GM21381 (cell line): Measurements from ENCODE around the gene ESRRA.

ENCODE experiments used
- ATAC-seq: cut with Tn5 transposase; IDR thresholded peaks from one replicate; pipeline ENCODE4 v1.9.1; 2021; ENCODE audit warnings: mild to moderate bottlenecking, moderate library complexity; ENCODE audit not compliant: unreplicated experiment

The ESRRA gene

GRCh38 chr11:64327375-64327774 lies 22.1 kb downstream of the ESRRA start:
- ATAC-seq = no peak

DNA sequence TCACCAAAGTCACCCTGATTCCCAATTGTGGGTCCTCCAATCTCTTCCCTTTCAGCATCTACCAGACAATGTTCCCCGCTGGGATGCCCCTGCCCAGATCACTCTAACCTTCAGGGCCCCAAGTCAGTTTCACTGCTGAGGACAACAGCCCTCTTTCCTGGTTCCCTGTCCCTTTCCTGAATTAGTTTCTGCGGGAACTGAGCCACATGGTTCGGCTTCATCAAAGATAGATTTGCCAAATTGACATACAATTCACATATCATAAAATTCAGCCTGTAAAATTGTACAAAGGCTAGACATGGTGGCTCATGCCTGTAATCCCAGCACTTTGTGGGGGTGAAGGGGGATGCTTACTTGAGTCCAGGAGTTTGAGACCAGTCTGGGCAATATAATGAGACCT lies 22.7 kb downstream of the ESRRA start:
- no peak for ATAC-seq

DNA sequence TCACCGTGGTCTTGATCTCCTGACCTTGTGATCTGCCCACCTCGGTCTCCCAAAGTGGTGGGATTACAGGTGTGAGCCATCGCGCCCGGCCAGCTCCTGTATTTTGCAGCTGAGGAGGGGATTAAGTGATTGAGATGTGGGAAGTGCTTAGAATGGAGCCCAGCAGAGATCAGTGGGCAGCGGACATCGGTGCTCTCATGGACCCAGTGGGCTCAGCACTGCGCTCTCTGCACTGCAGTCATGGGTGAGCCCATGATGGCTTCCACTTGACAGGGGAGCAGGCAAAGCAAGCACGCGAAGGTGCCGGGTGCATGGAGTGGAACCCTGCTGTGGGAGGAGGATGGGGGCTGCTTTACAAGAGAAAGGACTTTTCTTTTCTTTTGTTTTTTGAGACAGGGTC lies 25.6 kb downstream of the ESRRA start:
- ATAC-seq = no peak

DNA sequence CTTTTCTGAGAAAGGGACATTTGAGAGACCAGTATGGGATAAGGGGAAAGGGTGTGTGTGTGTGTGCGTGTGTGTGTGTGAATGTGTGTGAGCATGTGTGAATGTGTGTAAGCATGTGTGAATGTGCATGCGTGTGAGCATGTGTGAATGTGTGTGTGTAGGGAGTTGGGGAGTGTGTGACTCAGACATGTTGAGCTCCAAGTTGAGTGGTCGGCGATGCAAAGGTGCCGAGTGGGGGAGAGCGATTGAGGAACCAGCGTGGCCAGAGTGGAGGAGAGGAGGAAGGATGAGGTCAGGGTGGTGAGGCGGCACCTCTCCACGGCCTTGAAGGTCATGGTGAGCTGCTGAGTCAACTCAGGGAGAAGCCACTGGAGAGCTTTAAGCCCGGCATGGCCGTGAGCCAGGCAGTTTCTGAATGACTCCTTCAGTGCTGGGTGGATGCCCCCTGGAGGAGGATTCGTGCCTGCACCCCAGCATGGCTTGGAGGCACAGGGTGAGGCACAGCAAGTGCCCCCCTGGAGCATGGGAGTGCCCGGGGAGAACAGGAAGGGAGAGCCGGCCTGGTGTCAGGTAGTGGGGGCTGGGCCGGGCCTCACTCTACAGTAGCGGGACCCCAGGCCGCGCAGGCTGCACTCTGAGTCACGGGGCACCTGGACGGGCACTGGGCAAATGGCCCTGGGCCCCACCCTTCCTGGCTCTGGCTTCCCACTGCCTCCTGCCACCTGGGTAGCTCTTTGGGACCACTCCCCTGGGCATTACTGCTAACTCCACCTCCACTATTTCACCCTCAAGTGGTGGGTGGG lies 26.4 kb downstream of the ESRRA start:
- ATAC-seq = no peak

DNA sequence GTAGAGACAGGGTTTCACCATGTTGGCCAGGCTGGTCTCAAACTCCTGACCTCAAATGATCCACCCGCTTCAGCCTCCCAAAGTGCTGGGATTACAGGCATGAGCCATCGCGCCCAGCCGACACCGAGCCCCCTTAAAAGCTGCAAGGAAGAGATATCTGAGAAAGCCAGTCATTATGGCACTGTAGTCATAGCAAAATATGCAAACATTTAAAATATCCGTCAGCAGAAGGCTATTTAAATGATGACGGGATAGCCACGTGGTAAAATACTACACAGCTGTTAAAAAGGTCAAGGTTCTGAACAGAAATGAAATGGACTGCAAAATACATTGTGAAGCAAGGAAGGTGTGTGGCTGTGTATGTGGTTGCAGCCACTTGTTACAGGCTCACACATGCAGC lies 28.2 kb downstream of the ESRRA start:
- ATAC-seq = no peak

- peak; percentile 68 for ATAC-seq
Observed at GRCh38 chr11:64334764-64335735, 29.7 kb downstream of the ESRRA start.

- ATAC-seq = no peak
Observed at GRCh38 chr11:64337538-64338249, 32.4 kb downstream of the ESRRA start.

DNA sequence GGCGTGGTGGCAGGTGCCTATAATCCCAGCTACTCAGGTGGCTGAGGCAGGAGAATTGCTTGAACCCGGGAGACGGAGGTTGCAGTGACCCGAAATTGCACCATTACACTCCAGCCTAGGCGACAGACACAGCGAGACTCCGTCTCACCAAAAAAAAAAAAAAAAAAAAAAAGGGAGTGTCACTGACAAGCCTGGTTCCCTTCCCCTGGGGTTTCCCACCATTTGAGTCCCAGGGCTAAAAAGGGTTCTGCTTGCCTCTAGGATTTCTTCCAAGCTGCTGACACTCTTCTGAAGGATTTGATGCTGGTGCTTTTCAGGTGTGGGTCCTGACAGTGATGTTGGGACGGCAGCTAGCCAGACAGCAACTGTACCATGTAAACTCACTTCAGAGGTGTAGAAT lies 33.4 kb downstream of the ESRRA start:
- ATAC-seq = no peak

DNA sequence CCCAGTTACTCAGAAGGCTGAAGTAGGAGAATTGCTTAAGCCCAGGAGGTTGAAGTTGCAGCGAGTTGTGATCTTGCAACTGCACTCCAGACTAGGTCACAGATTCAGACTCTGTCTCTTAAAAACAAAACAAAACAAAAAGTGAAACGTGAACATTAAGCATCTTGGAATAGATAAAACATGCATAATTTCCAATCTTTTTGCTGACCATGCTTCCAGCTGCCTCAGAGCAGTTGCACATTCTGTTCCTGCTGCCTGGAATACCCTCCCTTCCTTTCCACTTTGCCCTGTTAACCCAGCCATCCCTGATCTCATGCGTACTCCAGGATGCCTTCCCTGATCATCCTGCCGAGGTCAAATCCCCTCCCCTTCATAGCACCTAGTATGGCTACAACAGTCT lies 34.0 kb downstream of the ESRRA start:
- ATAC-seq = no peak

DNA sequence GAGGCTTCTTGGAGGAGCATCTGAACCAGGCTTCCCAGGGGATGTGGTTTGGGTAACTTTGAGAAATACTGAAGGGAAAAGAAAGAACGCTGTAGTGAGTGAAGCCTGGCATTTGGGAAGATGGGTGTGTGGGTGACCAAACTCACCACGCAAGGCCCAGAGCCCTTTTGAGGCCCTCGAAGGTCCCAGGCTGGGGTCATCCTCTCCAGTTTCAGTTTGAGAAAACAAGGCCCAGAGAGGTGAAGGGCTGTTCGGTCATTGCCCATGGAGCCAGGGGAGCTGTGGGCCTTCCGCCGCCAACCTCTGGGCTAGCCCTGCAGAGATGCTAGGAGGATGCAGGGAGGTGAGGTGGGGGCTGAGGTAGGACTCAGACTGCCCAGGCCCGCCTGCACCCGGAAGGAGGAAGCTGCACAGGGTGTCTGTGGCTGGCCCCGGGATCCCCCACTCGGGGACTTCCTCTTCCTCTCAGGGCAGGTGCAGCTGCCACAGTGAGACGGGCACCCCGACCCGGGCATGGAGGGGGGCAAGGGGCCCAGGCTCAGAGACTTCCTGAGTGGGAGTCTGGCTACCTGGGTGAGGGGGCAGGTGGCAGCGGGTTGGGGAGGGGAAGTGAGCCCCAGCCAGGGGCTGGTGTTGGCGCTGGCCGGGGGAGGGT lies 34.6 kb downstream of the ESRRA start, which contains the start of gene CCDC88B:
Gene CCDC88B (plus strand): TSS at position 451 of the 655 bp plus-strand sequence. CDS start 63 bp downstream, at position 514.
- ATAC-seq = peak; percentile 52

DNA sequence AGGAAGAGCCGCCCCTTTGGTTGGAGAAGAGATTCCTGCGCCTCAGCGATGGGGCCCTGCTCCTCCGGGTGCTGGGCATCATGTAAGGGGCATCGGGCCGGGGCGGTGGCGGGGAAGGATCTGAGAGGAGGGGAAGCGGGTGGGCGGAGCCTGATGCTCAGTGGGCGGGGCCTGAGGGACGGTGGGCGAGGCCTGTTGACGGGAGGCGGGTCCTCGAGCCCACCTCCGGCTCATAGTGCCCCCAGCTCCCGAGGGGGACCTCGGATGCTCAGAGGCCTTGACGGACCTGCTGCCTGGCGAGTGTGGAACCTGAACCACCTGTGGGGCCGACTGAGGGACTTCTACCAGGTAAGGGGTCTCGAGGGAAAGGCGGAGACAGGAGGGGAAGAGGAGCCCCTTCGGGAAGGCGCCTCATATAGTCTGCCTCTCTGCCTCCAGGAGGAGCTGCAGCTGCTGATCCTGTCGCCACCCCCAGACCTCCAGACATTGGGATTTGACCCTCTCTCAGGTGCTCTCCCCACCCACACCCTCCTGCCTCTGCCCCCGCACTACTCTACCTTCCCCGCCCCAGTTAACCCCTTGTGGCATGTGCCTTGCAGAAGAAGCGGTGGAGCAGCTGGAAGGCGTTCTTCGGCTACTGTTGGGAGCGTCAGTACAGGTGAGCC lies 35.5 kb downstream of the ESRRA start:
- no peak for ATAC-seq

DNA sequence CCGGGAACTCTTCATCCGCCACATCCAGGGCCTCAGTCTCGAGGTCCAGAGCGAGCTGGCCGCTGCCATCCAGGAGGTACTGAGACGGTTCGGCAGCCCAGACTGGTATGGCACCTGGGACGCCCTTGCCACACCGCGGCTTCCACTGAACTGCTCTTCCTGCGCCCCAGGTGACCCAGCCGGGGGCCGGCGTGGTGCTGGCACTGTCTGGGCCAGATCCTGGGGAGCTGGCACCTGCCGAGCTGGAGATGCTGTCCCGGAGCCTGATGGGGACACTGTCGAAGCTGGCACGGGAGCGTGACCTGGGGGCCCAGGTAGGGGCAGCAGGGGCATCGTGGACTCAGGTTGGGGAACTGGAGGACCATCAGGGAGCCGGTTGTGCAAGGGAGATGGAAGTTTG lies 36.1 kb downstream of the ESRRA start:
- ATAC-seq = no peak

DNA sequence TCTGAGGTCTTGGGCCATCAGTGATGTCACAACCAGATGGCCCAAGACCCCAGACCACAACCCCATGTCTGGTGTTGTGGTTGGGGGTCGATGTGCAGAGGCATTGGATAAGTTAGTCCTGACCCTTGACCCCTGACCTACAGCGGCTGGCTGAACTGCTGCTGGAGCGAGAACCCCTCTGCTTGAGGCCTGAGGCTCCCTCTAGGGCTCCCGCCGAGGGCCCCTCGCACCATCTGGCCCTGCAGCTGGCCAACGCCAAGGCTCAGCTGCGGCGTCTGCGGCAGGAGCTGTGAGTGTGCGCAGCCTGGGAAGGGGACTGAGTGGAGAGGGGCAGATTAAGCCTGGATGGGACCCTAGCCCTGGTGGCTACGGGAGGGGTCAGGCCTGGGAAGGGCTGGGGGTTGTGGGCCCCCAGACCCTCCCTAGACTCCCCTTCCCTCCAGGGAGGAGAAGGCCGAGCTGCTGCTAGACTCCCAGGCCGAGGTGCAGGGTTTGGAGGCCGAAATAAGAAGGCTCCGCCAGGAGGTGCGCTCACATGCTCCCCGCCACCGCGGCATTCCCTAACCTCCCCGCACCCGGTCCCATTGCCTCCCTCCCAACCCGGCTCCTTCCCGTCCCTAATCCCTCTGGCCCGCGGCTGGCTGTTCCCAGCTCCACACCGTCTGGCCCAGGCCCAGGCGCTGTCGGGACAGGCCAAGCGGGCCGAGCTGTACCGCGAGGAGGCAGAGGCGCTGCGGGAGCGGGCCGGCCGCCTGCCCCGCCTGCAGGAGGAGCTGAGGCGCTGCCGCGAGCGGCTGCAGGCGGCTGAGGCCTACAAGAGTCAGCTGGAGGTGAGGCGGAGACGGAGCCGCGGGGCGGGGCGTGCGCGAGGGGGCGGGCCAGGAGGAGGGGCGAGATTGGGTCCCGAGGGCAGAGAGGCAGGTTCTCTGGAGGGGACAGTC lies 36.8 kb downstream of the ESRRA start:
- no peak for ATAC-seq

GRCh38 chr11:64342869-64343745 lies 37.8 kb downstream of the ESRRA start:
- ATAC-seq = no peak

DNA sequence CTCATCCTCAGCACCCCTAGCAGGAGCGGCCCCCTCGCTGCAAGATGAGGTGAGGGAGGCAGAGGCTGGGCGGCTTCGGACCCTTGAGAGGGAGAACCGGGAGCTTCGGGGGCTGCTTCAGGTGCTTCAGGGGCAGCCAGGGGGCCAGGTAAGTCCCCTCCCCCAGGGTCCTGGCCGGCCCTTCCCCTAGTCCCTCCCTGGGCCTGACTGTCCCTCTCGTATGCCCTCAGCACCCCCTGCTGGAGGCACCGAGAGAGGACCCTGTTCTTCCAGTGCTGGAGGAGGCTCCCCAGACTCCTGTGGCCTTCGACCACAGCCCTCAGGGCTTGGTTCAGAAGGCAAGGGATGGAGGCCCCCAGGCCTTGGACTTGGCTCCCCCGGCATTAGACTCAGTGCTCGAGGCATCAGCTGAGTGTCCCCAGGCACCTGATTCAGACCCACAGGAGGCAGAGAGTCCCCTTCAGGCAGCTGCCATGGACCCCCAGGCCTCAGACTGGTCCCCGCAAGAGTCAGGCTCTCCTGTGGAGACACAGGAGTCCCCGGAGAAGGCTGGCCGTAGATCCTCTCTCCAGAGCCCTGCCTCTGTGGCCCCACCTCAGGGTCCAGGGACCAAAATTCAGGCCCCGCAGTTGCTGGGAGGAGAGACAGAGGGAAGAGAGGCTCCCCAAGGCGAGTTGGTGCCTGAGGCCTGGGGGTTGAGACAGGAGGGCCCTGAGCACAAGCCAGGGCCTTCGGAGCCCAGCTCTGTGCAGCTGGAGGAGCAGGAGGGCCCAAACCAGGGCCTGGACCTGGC lies 38.6 kb downstream of the ESRRA start:
- no peak for ATAC-seq

- ATAC-seq = no peak
Observed at GRCh38 chr11:64344787-64345186, 39.5 kb downstream of the ESRRA start.

DNA sequence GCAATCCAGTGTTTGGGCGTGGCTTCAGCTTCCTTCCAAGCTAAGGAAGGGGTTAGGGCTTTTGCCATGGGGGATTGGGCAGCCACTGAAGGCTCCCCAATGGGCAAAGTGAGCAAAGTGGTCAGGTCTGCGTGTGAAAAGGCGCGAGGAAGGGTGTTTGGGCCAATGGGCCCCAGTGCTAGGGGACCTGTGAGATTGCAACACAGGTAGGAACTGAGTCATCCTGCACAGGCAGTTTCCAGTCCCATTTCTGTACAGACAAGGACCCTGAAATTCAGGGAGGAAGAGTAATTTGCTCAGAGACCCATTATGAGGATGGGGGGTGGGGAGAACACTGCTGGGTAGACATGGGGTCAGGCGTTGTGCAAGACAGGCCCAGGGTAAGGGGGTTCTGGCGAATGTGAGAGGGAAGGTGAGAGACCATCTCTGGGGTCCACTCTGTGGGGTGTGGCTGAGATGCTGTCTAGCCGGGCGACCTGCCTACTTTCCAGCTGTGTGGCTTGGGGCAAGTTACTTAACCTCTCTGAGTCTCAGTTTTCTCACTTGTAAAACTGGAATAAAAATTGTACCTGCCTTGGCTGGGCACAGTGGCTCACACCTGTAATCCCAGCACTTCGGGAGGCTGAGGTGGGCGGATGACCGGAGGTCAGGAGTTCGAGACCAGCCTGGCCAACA lies 42.0 kb downstream of the ESRRA start:
- ATAC-seq = no peak
